Stimulated activated CD4-positive, alpha-beta T cell treated with anti-CD3 and anti-CD28 coated beads, Interleukin-4, amount 100 ng/mL, for 1 hour (primary cell): Measurements from ENCODE around the gene MAGEB1.

Experiments
- DNase-seq: peaks from one replicate; pipeline ENCODE4 v3.0.0-alpha.2; 2020

Gene MAGEB1, protein sequence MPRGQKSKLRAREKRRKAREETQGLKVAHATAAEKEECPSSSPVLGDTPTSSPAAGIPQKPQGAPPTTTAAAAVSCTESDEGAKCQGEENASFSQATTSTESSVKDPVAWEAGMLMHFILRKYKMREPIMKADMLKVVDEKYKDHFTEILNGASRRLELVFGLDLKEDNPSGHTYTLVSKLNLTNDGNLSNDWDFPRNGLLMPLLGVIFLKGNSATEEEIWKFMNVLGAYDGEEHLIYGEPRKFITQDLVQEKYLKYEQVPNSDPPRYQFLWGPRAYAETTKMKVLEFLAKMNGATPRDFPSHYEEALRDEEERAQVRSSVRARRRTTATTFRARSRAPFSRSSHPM

DNA sequence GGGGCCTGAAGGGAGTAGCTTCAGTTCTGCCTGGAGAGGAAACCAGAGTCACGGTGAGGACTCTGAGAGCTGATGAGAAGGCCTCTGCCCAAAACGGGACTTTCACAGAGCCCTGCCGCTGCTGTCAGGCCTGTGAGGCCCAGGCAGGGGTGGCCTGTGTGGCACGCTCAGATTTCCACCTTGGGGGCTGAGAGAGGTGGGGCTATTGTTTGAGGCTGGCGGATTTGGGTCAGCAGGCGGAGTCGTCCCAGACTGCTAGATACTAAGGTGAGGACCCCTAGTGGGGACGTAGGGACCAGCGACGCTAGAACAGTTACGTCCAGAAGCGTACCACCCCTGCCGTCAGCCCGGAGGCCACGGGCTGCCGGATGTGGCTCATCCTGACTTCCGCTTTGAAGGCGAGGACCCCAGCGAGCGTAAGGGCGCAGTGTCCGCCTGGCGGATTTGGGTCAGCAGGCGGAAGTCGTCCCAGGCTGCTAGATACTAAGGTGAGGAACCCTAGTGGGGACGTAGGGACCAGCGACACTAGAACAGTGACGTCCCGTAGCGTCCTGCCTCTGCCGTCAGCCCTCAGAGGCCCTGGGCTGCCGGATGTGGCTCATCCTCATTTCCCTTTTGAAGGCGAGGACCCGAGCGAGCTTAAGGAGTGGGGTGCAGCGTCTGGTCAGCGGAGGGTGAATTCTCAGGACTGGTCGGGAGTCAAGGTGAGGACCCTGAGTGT is at the start of gene MAGEB1:
TSS of gene MAGEB1 (plus strand) at position 378 of the 721 bp plus-strand sequence. CDS start 3,348 bp downstream, outside the sequence.
- DNase-seq: no peak

DNA sequence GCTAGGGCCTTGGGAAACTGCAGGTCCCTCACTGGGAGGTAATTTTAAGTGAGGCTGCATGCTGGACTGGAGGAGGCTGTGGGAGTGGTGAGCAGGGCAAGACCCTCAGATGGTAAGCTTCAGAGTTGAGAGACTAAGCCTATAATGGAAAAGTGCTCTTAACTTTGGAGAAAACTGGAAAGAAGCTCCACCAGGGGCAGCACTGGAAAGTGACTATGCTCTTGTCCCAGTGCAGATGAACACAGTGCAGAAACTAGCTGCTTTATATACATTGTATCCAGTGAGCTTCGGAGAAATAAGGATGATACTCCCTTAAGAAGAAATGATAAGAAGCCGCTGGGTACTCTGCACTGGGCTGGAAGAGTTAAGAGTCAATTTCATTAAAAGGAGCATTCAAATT is 34.8 kb upstream of the MAGEB1 start:
- DNase-seq: no peak

DNA sequence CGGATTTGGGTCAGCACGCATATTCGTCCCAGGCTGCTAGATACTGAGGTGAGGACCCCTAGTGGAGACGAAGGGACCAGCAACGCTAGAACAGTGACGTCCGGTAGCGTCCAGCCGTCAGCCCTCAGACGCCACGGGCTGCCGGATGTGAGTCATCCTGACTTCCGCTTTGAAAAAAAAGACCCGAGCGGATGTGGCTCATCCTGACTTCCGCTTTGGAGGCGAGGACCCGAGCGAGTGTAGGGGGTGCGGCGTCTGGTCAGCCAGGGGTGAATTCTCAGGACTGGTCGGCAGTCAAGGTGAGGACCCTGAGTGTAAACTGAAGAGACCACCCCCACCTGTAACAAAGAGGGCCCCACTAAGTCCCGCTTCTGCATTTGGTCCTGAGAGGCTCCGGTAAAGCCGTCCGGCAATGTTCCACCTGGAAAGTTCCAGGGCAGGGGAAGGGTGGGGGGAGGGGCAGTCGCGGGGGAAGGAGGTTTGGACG is 31.5 kb upstream of the MAGEB1 start, which contains the start of gene MAGEB2:
TSS of gene MAGEB2 (plus strand) at position 207 of the 487 bp plus-strand sequence. CDS start 3,018 bp downstream, outside the sequence.
- no peak for DNase-seq

DNA sequence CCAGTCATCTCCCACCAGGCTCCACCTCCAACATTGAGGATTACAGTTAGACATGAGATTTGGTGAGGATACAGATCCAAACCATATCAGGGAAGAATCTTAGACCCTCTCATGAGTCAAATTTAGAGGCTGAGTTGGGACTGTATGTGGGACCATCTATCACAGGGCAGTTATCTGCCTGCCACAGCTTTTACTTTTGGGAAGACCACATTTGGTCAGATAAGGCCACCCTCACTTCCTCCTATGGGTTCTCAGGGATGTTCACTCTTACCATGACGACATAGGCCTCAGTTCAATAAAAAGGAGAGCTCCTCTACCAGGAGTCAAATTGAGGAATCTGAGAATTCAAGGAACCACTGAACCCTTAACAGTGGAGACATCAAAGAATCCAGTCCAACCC is 29.5 kb upstream of the MAGEB1 start:
- no peak for DNase-seq

DNA sequence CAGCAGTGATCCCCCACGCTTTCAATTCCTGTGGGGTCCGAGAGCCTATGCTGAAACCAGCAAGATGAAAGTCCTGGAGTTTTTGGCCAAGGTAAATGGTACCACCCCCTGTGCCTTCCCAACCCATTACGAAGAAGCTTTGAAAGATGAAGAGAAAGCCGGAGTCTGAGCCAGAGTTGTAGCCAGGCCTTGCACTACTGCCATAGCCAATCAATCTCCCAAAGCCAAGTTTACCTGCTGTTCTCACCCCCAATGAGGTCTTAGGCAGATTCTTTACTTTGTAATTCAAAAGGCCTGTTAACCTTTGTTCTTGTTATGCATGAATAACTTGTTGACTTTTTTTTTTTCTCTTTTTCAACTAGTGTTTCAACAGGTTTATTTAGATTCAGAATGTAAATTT is 27.6 kb upstream of the MAGEB1 start:
- no peak for DNase-seq

DNA sequence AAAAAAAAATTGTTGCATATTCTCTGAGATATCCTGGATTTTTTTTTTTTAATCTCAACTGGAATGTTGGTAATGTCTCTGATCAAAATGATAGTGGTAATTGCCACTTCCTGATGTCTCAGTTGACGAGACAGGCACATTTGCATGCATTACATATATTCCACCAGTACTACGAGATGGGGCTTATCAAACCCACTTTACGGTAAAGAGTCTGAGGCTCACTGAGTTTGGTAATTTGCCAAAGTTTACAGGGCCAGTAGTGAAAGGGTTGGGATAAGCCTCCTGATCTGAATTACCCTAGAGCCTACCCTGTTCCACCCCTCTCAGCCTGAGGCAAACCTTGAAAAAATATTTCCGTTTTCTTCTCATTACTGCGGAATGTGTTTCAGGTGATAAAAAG is 26.3 kb upstream of the MAGEB1 start:
- DNase-seq: no peak

DNA sequence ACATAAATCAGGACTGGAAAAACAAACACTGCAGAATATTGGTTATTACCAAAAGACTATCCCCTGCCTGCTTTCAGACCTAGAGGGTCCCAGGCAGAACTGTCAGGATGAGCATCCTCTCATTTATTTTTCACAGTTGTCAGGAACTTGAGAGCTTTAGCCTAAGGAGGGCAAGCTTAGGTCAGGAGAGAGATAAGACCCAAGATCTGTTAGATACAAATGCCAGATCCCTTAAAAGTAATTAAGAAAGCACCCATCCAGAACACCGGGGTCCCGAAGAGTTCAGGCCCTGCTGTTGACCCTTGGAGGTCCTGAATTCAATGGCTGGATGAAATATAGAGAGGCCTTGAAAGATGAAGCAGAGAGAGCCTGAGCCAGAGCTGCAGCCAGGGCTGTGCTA is 22.4 kb upstream of the MAGEB1 start:
- DNase-seq: no peak

DNA sequence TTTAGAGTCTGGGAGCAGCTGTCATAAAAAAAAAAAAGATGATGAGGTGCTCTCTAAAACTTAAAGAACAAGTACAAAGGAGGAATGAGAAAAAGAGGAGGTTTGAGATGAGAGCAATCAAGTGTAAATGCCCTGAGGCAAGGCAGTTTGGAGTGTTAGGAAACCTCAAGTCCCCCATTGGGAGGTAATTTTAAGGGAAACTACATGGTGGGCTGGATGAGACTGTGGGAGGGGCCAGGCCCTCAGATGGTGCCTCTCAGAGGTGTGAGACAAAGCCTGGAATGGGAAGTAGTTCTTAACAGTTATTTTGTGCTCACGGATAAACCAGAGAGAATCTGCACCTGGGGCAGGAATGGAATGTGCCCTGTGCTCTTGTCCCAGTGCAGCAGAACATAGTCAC is 18.4 kb upstream of the MAGEB1 start:
- no peak for DNase-seq

DNA sequence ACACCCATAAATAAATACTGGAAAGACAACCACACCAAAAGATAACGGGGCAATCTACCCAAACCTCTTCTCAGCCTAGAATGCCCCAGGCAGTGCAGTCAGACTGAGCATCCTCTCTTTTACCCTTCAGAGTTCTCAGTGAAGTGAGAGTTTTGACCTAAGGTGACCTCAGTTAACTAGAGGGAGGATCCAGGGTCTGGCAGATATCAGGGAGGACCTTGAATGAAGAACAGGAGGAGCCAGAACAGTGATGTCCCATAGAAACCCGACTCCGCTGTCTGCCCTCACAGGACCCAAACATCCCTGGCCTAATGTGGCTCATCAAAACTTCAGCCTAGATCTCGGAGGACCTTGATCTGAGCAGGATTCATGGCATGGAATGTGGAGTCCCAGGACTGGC is 16.6 kb upstream of the MAGEB1 start, which contains the start of gene MAGEB3:
TSS of gene MAGEB3 (plus strand) at position 263 of the 400 bp plus-strand sequence. CDS start 5,268 bp downstream, outside the sequence.
- DNase-seq: no peak

DNA sequence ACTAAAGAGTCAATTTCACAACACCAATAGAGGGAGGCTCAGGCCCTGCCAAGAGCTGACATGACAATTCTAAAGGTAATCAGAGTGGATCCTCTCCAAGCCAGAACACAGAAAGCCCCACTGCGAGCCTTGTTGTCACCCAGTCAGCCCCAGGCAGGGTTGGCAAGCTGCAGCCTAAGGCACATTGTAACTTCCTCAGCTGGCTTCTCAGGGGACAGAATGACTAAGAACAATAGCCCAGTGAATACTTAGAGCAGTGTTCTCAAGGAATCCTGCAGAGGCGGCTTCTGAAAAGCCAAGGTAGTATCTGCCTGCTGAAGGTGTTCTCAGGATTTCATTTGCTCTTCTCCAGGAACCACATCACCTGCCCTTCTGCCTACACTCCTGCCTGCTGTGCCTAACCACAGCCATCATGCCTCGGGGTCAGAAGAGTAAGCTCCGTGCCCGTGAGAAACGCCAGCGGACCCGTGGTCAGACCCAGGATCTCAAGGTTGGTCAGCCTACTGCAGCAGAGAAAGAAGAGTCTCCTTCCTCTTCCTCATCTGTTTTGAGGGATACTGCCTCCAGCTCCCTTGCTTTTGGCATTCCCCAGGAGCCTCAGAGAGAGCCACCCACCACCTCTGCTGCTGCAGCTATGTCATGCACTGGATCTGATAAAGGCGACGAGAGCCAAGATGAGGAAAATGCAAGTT is 5.1 kb upstream of the MAGEB1 start, which contains the start of gene MAGEB4:
TSS of gene MAGEB4 (plus strand) at position 277 of the 692 bp plus-strand sequence. CDS start at position 413, 136 bp downstream.
- DNase-seq: no peak

DNA sequence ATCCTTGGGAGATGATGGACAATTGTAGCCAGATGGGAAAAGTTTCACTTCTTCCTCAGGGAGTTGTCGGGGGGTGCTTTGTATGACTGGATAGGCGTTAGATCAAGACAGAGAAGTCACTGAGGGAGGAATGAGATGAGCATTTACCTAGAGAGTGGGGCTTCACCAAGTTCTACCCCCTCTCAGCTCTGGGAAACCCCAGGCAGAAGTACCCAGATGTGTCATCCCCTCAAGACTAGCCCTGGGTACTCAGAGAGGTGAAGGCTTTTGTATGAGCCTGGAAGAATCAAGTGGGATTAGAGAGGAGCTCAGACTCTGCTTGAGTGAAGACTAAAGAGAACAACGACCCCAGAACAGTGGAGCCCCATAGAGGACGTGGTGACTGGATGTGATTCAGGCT is 1.9 kb downstream of the MAGEB1 start:
- DNase-seq: no peak

DNA sequence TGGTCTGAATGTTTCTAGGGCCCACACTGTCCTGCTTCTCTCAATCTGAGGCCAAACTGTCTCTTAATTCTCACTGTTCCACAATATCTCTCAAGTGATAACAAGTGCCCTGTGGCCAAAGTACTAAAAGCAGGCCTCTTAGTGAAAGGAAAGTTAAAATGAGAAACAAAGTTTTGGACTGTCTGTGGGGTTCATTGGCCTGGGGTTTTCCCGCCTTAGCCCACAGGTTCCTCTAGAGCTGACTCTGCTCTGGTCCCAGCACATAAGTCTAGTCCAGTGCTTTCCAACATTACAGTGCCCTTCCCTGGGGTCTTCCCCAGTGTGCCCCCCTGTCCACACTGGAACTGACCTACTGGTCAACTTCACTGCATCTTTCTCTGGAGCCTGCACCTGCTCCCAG is 6.3 kb downstream of the MAGEB1 start:
- no peak for DNase-seq

DNA sequence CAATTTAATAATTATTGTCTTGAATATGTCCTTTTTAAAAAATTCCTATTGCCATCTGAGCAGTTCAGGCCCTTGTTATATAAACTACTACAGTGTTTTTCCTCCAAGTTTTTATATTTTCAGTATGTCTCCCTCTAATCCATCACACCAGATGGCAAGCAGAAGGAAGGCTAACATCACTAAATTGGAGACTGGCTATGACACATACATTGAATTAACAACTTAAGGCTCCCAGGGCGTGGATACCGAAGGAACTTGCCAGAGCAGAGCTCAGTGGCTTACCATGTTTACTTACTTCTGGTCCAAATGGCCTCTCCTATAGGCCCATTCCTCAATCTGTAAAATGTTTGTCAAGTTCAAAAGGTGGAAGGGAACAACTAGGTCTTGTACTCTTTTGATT is 13.0 kb downstream of the MAGEB1 start:
- no peak for DNase-seq

DNA sequence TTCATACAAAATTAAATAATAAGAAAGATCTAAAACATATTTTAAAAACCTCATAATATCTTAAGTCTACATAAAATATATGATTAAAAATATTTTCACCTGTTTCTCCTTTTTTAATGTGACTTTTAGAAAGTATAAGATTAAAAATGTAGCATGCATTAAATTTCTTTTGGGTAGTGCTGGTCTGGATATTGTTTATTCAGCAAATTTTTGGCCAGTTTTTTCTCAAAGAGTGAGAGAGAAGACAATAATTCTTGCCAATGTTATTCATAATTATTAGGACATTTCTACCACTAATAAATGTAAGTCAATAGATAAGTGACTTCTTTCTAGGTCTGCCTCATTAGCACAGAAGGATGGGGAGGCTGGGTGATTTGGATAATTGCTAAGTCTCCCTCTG is 14.1 kb downstream of the MAGEB1 start:
- no peak for DNase-seq

DNA sequence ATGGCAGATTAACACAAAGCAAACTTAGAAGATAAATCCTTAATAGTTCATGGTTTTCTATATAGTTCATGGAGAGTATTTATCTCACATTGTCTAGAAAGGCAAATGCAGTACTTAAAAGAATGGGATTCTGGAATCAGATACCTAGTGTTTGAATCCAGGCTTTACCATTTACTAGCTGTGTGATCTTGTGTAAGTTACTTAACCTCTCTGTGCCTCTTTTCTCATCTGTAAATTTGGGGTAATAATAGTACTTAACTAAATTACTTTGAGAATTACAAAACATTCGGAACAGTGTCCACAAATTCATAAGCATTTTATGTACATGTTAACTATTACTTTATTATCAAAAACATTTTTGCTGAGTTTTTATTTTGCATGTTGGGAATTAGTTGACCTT is 15.8 kb downstream of the MAGEB1 start:
- no peak for DNase-seq

DNA sequence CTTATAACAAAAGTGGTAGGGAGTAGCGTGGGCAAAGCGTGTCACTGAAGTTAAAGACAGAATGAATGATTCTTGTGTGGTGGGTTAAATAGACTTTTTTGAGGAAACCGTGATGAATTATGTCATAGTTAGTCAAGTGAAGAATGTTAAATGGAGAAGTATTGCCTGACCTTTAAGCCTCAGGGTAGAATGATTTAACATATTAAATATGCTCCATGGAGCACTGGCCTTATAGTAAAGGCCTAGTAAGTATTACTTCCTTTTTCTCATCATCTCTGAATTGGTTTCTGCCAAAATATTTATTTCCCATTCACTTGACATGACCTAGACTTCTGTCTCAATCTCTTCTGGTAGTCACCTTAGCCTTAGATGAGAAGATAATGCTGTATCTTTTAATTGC is 23.7 kb downstream of the MAGEB1 start:
- no peak for DNase-seq

DNA sequence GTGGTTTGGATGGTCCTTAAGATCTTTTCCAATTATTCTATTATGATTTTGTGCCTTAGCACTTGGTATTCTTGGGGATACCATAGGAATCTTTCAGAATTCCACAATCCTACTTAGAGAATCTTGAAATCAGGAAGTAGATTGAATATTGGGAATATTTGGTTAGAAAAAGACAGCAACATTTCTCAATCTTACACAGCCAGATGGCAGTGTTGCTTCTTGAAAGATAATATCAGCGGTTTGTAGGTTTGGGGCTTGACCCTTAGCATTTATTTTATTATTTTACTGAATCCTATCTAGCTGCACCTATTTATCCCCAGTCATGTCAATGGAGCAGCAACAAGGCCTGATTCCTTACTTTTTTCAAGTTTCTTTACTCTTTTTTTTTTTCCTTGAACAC is 28.6 kb downstream of the MAGEB1 start:
- no peak for DNase-seq

DNA sequence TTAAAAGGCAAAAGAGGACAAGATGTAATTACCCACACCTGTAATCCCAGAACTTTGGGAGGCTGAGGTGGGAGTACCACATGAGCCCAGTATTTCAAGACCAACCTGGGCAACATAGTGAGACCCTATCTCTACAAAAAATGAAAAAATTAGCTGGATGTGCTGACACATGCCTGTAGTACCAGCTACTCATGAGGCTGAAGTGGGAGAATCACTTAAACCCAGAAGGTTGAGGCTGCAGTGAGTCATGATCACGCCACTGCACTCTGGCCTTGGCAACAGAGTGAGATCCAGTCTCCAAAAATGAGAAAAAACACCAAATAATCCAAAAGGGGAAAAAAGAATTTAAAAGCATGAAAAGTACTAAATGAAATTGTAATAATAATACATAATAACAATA is 31.4 kb downstream of the MAGEB1 start:
- no peak for DNase-seq

DNA sequence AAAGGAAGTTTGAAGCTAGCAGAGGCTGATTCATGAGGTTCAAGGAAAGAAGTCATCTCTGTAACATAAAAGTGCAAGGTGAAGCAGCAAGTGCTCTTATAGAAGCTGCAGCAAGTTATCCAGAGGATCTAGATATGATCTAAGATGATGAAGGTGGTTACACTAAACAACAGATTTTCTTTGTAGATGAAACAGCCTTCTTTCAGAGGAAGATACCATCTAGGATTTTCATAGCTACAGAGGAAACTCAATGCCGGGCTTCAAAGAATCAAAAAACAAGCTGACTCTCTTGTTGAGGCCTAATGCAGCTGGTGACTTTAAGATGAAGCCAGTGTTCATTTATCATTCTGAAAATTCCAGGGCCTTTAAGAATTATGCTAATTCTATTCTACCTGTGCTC is 33.5 kb downstream of the MAGEB1 start:
- no peak for DNase-seq

DNA sequence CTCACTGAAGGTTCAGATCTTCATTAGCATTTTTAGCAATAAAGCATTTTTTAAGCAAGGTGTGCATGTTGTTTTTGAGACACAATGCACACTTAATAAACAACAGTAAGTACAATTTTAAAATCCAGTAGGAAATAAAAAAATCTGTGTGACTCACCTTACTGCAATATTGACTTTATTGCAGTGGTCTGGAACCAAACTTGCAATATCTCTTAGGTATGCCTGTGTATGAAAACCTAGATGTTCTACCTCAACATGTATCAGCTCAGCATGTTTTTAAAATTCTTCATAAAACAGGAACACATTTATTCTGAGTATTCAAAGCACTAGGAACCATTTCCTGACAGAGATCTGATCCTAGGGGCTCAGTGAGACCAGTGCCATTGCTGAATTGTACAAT is 35.6 kb downstream of the MAGEB1 start:
- DNase-seq: no peak

DNA sequence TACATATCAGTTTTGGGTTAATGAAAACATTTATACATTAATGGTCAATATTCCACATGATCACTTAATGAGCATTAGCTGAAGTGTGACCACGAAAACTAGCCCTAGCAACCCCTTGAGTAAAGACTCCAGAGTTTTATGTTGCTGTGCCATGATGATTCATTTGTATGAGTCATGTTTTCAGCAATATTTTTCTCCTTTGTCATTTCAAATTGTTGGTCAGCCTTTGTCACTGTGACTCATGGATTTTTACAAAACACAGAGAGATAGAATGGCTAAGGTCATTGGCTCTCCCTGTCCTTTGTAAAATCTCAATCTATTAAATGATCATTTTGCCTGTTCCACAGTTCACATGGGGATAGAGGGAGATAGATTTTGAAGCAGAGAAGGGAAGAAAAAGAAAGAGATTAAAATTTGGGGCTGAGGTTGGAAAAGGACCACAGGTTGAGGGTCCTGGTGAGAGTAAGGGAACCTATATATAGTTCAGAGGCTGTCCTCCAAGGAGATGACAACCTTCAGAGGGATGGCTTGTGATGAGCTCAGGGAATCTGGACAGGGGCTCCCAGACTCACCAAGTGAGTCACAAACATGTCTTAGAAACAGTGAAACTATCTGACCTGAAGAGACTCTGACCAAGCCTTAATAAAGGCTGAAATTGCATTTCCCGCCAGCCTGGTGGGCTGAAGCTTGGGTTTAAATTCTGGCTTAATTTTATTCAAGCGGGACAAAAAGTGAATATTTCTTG is 36.7 kb downstream of the MAGEB1 start:
- DNase-seq: no peak

DNA sequence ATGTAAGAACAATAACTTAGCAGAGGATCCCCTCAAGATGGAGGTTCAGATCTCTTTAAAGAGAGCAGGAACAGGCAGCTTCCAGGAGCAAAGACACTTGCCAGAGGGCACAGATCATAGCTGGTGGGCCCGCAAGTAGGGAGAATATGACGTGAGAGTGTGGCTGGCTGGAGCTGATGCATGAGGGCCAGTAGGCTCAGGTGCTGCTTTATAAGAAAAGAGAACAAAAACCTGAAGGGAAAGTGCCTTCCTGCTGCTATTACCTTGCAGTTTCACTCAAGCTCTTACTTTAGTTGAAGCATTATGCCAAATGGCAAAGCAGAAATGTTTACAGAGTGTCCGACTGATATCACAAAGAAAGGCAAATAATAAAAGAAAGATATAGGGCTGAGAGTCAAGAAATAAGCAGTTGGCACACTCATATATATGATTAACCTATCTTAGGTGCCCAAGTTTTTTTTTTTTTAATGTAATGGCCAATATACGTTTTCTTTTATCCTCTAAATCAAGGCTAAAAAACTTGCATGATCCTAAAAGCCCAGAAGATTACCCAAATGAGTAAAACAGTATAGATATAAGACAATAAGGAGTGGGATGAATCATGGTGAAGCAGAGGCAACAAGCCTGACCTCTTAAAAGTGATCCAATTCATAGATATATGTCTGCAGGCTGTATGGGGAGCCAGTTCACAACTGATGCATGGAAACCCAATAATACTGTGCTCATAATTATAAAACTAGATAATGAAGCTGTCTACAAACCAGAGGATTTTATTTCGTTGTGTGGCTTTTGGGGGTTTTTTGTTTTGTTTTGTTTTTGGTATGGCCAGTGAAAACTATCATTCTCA is 49.7 kb downstream of the MAGEB1 start:
- no peak for DNase-seq
